ENCODE measurements around the gene ZNF514. TPM values are rescaled to one million over a fixed set of nuclear protein-coding genes. Genes with fewer than 3 reads are reported as not detected.
A peak's percentile ranks its signal among the peaks of the same experiment; 100 is the strongest.

Gene ZNF514
- total RNA-seq (2014; rRNA removed; shearing (Covaris generic)), result 7.0 and 10.3 TPM in 2 replicates
- 20.3 and 24.0 TPM in 2 replicates for polyA plus RNA-seq (2014; cell fraction: nucleus; rRNA removed)

DNA sequence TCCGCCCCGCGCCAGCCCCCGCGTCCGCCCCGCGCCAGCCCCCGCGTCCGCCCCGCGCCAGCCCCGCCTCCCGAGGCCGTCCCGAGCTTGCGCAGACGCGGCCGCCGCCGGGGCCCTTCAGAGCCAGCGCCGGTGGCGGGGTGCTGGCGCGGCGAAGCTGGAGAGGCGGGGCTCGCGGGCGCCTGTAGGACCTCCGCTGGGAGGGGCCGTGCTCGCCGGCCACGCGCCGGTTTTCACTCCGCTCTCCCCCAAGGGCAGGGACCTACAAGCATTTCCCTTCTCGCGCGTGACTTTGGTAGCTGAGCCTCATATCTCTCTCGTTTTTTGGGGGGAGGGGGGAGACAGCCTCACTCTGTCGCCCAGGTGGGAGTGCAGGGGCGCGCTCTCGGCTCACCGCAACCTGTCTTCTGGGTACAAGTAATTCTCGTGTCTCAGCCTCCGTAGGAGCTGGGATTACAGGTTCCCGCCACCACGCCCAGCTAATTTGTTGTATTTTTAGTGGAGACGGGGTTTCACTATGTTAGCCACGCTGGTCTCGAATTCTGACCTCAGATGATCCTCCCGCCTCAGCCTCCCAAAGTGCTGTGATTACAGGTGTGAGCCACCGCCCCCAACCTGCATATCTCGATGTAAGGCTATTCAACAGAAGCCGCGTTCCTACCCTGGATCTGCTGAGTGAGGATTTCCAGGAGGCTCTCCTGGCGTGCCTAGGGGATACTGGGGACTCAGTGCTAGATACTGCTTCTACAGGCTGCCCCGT, at the start of gene ZNF514:
TSS of gene ZNF514 (minus strand) at position 159 of the 760 bp plus-strand sequence. CDS start 6,595 bp downstream, outside the sequence.
- peak; percentile 61 for DNase-seq (ENCODE audit: extremely low read depth, low read depth)

DNA sequence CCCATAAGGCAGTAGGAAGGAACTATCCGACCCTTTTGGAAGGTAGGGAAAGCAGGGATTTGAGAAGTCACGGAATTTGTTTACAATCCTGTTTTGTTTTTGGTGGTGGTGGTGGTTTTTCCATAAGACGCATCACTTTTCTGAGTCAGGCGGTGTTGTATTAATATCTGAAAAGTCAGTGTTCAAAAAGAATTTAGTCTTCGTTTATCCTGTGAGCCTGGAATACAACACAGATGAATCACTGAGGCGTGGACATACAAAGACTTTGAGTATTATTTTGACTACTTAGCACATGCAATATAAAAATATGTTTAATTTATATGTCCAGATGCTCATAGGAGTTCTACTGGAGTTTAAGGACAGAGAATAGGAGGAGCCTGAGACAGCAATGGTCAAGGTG, 48.5 kb upstream of the ZNF514 start:
- DNase-seq (ENCODE audit: extremely low read depth, low read depth), result no peak

- DNase-seq (ENCODE audit: extremely low read depth, low read depth), result peak; percentile 81
Measured at GRCh38 chr2:95207111-95207961, 47.7 kb upstream of the ZNF514 start, which contains the start of gene ZNF892. TSS of gene ZNF892 (plus strand) at chr2:95207521. CDS start at chr2:95207816, 295 bp downstream.

GRCh38 chr2:95206096-95206495, 46.4 kb upstream of the ZNF514 start:
- no peak for DNase-seq (ENCODE audit: extremely low read depth, low read depth)

GRCh38 chr2:95204396-95204795, 44.7 kb upstream of the ZNF514 start:
- DNase-seq (ENCODE audit: extremely low read depth, low read depth), result no peak

GRCh38 chr2:95203911-95204310, 44.3 kb upstream of the ZNF514 start:
- DNase-seq (ENCODE audit: extremely low read depth, low read depth), result no peak

- DNase-seq (ENCODE audit: extremely low read depth, low read depth), result peak; percentile 24
Measured at GRCh38 chr2:95192956-95193355, 33.3 kb upstream of the ZNF514 start.

GRCh38 chr2:95185973-95186372, 26.3 kb upstream of the ZNF514 start:
- no peak for DNase-seq (ENCODE audit: extremely low read depth, low read depth)

GRCh38 chr2:95185197-95185596, 25.5 kb upstream of the ZNF514 start:
- DNase-seq (ENCODE audit: extremely low read depth, low read depth), result no peak

DNA sequence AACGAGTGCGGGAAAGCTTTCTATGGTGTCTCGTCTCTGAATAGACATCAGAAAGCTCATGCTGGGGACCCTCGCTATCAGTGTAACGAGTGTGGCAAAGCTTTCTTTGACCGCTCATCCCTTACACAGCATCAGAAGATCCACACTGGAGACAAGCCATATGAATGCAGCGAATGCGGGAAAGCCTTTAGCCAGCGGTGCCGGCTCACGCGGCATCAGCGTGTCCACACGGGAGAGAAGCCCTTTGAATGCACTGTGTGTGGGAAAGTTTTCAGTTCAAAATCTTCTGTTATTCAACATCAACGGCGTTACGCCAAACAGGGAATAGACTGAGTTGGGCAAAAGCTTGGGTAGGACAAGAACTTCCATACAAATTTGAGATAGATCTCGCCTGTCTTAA, 22.1 kb upstream of the ZNF514 start:
- DNase-seq (ENCODE audit: extremely low read depth, low read depth), result no peak

GRCh38 chr2:95179451-95179850, 19.8 kb upstream of the ZNF514 start:
- DNase-seq (ENCODE audit: extremely low read depth, low read depth), result no peak

DNA sequence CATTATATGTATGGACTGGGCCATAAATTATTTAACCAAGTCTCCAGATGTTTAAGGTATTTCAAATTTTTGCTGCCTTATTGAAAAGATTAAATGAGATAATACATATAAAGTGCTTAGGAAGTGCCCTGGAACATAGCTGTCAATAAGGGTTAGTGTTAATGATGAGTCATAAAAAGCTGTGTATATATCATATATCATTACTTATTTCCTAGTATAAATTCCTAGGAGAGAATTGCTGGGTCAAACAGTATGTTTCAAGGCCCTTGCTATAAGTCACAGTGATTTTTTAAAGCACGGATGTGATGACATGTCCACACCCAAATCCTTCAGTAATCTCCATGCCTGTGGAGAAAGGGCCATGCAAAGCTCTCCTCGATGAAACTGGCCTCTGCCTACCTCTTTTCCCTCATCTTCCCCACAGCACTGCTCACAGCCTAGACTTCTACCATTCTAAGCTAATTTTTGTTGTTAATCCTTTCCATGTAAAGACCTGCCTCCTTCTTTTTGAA, 14.4 kb upstream of the ZNF514 start:
- DNase-seq (ENCODE audit: extremely low read depth, low read depth), result no peak

DNA sequence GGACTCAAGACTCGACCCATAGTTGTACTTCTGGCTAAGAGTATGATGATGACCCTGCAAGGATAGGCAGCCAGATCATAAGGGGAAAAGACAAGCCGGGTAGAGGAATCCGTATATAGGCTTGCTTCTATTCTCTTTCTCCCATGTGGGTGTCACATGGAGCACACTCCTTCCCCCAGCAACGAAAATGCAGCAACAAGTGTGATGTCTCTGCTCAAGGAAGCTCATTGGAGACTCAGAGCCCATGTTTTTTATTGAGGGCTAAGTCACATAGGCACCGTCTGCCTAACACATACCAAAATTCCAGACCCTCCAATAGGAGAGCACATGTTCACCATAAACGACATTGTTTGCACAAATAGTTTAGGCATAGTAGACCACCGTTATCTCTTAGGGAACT, 12.3 kb upstream of the ZNF514 start:
- DNase-seq (ENCODE audit: extremely low read depth, low read depth), result no peak

DNA sequence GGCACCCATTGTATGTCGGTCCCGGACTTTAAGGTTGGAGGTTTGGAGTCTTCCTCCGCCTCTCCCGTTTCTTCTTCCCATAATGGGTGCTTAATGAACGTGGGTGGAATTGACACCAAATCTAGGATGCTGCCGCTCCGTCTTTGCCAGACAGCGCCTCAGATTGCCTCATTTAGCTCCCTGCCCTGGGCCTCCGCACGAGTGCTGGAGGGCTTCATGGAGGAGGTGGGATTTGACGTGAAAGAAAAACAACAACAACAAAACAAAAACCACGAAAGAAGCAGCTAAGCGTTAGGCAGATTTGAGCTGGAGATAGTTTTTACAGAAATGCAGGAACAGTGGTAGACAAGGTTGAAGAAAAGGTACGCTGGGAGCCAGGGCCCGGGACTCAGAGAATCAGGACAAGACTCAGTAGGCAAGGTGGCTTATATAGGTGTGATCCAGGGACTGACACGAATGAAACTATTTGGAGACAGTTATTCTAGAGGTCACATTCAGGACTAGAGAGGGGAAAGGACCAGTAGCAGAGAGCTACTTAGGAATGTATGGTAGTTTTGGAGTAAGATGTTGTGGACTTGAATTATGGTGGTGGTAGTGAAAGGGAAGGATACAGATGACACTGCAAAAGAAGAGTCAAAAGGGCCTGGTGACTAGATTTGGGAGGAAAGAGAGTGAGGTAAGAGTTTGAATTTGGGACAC, 6.6 kb upstream of the ZNF514 start:
- no peak for DNase-seq (ENCODE audit: extremely low read depth, low read depth)

- DNase-seq (ENCODE audit: extremely low read depth, low read depth), result peak; percentile 98
Measured at GRCh38 chr2:95165371-95166064, 5.9 kb upstream of the ZNF514 start, which contains the start of gene ZNF2. TSS of gene ZNF2 (plus strand) at chr2:95165809. CDS start at chr2:95176227, 10,418 bp downstream.

DNA sequence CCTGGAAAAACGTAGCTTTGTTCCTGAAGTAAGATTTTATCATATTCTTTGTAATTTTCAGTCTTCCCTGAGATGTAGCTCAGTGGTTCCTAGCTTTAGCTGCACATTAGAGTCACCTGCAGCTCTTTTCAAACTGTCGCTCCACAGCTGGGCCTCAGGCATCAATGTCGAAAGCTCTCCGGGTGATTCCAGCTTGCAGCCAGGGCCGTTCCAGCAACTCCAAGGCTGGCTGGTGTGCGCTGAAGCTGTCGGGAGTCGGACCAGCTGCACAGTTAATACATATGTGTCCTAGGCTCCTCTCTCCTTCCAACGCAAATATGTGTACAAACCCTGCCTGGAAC, 5.4 kb upstream of the ZNF514 start:
- no peak for DNase-seq (ENCODE audit: extremely low read depth, low read depth)

- no peak for DNase-seq (ENCODE audit: extremely low read depth, low read depth)
Measured at GRCh38 chr2:95158891-95159619, 593 bp downstream of the ZNF514 start.

DNA sequence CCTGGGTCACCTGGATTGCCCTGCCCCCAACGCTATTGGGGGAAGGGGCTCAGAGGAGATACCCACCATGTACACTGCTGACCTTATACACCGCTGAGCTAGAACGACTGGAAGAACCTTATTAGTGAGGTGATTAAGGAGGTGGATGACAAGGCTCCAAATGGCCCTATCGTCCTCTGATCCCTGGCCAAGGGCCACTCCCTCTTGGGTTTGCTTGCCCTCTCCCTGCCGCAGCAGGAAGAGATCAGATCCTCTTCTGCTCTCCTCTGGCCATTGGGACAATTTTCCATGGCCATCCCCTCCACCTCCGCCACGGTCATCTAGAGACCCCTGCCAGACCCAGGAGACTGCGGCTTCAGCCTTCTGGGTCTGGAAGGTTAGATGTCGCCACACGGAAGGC, 1.2 kb downstream of the ZNF514 start:
- no peak for DNase-seq (ENCODE audit: extremely low read depth, low read depth)

- DNase-seq (ENCODE audit: extremely low read depth, low read depth), result no peak
Measured at GRCh38 chr2:95149397-95149984, 10.2 kb downstream of the ZNF514 start.
